ENCODE data around the gene FSTL1. TPM values are rescaled to one million over a fixed set of nuclear protein-coding genes. Genes with fewer than 3 reads are reported as not detected.
A peak's percentile ranks its signal among the peaks of the same experiment; 100 is the strongest.

FSTL1 gene
- total RNA-seq, 6 experiments from 2014 or later = 32.8 to 50.0 (median 45.5) TPM

DNA sequence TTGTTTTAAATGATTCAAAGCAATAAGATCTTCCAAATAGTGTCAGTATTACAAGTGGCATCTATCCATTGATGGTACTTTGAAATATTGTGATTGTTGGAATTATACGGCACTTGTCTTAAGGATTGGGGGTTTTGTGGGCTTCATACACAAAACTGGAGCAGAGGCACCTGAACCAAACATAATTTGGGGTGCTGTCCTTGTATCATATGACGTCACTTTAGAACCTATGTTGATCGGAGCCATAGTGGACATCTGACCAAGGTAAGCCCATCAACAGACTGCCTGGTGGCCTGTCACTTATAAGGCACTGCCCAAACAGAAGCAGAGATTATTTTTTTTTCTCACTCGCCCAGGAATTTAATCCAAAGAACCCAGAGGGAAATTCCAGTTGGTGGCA, 98.8 kb downstream of the FSTL1 start:
- no peaks in the 10 kb centered on the region for H3K9me3 ChIP-seq
- H3K27ac ChIP-seq = no peak overlapping the region
- no peaks in the 10 kb centered on the region for H3K36me3 ChIP-seq
- no peaks in the 10 kb centered on the region for H3K27me3 ChIP-seq
- DNase-seq = no peak
- intact Hi-C loops (cut with DNase I) = no loop called here
- H3K4me1 ChIP-seq = peaks cover 0 to 22% (median 9%) of the 10 kb centered on the region in 4 donors
- 94% methylated on average over 4 of the region's 4 CpGs for WGBS (ENCODE audit: insufficient coverage, low coverage, low lambda C conversion rate, missing lambda C conversion rate)
- ATAC-seq = no peak
- no peak for TF ChIP-seq POLR2A (IDR thresholded peaks at IDR 0.05)
- TF ChIP-seq, protein P1, sequence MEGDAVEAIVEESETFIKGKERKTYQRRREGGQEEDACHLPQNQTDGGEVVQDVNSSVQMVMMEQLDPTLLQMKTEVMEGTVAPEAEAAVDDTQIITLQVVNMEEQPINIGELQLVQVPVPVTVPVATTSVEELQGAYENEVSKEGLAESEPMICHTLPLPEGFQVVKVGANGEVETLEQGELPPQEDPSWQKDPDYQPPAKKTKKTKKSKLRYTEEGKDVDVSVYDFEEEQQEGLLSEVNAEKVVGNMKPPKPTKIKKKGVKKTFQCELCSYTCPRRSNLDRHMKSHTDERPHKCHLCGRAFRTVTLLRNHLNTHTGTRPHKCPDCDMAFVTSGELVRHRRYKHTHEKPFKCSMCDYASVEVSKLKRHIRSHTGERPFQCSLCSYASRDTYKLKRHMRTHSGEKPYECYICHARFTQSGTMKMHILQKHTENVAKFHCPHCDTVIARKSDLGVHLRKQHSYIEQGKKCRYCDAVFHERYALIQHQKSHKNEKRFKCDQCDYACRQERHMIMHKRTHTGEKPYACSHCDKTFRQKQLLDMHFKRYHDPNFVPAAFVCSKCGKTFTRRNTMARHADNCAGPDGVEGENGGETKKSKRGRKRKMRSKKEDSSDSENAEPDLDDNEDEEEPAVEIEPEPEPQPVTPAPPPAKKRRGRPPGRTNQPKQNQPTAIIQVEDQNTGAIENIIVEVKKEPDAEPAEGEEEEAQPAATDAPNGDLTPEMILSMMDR (IDR thresholded peaks at IDR 0.05) = no peak
- H3K4me3 ChIP-seq = no peak overlapping the region

DNA sequence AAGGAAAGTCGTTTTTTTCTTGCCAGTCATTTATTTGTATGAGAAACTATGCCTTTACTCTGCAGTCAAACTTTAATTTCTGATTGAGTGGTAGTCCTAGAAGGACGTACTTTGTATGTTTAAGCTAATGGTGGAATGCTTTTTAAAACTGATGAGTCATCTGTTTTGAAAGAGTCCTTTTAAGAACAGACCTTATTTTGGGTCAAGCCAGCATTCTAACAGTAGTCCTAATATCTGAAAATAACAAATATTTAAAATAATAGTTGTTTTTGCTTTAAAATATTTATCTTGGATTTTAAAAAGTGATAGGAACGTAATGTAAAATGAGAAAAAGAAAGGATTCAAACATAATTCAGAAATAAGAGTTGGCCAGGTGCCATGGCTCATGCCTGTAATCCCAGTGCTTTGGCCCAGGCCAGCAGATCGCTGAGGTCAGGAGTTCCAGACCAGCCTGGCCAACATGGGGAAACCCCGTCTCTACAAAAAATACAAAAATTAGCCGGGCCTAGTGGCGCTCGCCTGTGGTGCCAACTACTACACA, 100.3 kb downstream of the FSTL1 start:
- peak; percentile 35 to 65 (median 54) for ATAC-seq
- intact Hi-C loops (cut with DNase I) = no loop called here
- H3K27ac ChIP-seq = peak overlapping the region in 2 of 3 donors; percentile 76 to 93
- no peak for TF ChIP-seq POLR2A (IDR thresholded peaks at IDR 0.05)
- TF ChIP-seq, protein P1 (IDR thresholded peaks at IDR 0.05) = no peak
- 16% methylated on average over 8 of the region's 8 CpGs for WGBS (ENCODE audit: insufficient coverage, low coverage, low lambda C conversion rate, missing lambda C conversion rate)
- peak overlapping the region in 2 of 3 donors; percentile 84 to 93 for H3K4me3 ChIP-seq
- H3K36me3 ChIP-seq = no peaks in the 10 kb centered on the region
- peaks cover 0 to 22% (median 9%) of the 10 kb centered on the region in 4 donors for H3K4me1 ChIP-seq
- H3K27me3 ChIP-seq = no peaks in the 10 kb centered on the region
- H3K9me3 ChIP-seq = no peaks in the 10 kb centered on the region
- peak; percentile 66 to 83 (median 83) for DNase-seq

DNA sequence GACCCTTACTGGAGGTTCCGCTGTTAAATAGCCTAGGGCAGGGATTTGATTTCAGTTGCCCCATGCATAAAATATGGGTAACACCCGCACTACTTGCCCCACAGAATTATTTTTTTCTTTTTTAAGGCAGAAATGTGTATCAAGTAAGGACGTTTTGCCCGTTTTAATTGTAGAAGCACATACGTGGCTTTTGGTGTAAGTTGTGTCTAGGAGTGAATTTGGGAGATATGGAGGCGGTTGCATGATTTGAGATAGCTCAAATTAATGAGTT, 101.0 kb downstream of the FSTL1 start:
- Histone ChIP-seq H3K4me1 (peaks cover 0 to 23% (median 11%) of the 10 kb centered on the region in 4 donors), H3K36me3 (no peaks in the 10 kb centered on the region), H3K4me3 (peak overlapping the region; percentile 67 to 93 (median 84)), H3K9me3 (no peaks in the 10 kb centered on the region), H3K27ac (peak overlapping the region; percentile 76 to 93 (median 90)), H3K27me3 (no peaks in the 10 kb centered on the region)
- WGBS (ENCODE audit: insufficient coverage, low coverage, low lambda C conversion rate, missing lambda C conversion rate) = 1% methylated on average over 6 of the region's 6 CpGs
- ATAC-seq (peak in 1 of 4 donors; percentile 0), DNase-seq (no peak)
- TF ChIP-seq POLR2A (IDR thresholded peaks at IDR 0.05) = no peak
- TF ChIP-seq, protein P1 (IDR thresholded peaks at IDR 0.05) = no peak
- intact Hi-C loops (cut with DNase I) = no loop called here

DNA sequence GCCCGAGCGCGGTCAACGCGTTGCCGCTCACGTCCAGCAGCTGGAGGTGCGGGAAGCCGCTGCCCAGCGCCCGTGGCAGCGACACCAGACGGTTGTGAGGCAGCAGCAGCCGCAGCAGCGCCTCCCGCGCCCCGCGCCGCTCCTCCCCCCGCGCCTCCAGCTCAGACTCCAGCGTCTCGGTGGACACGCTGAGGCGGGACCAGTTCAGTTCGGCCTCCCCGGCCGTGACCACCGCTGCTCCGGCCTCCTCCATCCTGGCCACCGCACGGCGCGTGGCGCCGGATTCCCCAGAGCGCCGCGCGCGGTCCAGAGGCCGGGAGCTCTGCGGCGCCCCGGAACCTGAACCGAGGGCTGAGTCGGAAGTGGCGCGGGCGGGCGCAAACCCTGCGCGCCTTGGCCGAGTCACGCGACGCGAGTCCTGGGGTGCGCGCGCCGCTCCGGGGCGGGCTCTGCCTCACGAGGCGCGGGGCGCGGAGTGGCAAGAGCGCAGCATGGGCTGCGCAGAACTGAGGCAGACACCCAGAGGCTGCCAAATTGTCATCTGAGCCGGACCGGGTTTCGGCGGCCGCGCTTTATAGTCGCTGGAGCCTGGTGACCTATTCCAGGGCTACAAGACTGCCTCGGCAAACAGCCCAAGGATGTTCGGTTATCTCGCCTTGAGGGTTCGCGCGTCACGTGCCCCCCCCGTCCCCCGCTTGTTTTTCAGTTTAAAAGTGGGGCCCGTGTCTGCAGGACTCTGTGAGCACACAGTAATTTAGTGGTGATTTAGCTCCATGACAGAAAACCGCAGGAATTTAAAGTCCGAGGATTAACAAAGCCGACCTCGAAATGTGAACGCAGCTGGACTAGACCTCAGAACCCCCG, 101.6 kb downstream of the FSTL1 start, which contains the start of gene LRRC58:
TSS of gene LRRC58 (minus strand) at position 364 of the 864 bp plus-strand sequence. CDS start at position 253, 111 bp downstream.
- DNase-seq = peak; percentile 88 to 92 (median 92)
- Histone ChIP-seq H3K4me3 (peak within 1 kb of the TSS; percentile 67 to 93 (median 84)), H3K27me3 (no peaks in the 10 kb centered on the region), H3K36me3 (no peaks in the 10 kb centered on the region), H3K4me1 (peaks cover 0 to 25% (median 11%) of the 10 kb centered on the region in 4 donors), H3K9me3 (no peaks in the 10 kb centered on the region), H3K27ac (peak within 1 kb of the TSS; percentile 76 to 93 (median 90))
- intact Hi-C loops (cut with DNase I) = no loop called here
- WGBS (ENCODE audit: insufficient coverage, low coverage, low lambda C conversion rate, missing lambda C conversion rate) = 0% methylated on average over 6 of the region's 95 CpGs
- TF ChIP-seq POLR2A (IDR thresholded peaks at IDR 0.05) = peak; percentile 93
- TF ChIP-seq, protein P1 (IDR thresholded peaks at IDR 0.05) = peak in 2 of 4 donors; percentile 41 to 44
- ATAC-seq = peak; percentile 82 to 95 (median 90)

All from right lobe of liver (tissue), 6 donors.